ENCODE data around the gene SETD2. TPM values are rescaled to one million over a fixed set of nuclear protein-coding genes. Genes with fewer than 3 reads are reported as not detected.

SETD2 gene
- total and polyA plus RNA-seq, 2 experiments from 2014 or later = 14.2 to 36.0 TPM

- DNase-seq (ENCODE audit: low read depth in 1 of 2, low spot score in 1 of 2) = no peak
- H3K4me1 ChIP-seq (ENCODE audit: low read depth) = no peaks in the 10 kb centered on the region
- no peak overlapping the region for H3K4me3 ChIP-seq
- no peaks in the 10 kb centered on the region for H3K9me3 ChIP-seq (ENCODE audit: low read depth)
- H3K27me3 ChIP-seq = no peaks in the 10 kb centered on the region
- H3K27ac ChIP-seq = no peak overlapping the region
- no peak for TF ChIP-seq CTCF (IDR thresholded peaks at IDR 0.05; ENCODE audit: low read depth, low read length)
- no peaks in the 10 kb centered on the region for H3K36me3 ChIP-seq
Measured at GRCh38 chr3:47156396-47156795, 7.5 kb downstream of the SETD2 start.

GRCh38 chr3:47152578-47152977, 11.3 kb downstream of the SETD2 start:
- Histone ChIP-seq H3K27me3 (no peaks in the 10 kb centered on the region), H3K36me3 (no peaks in the 10 kb centered on the region), H3K27ac (no peak overlapping the region), H3K4me1 (ENCODE audit: low read depth) (no peaks in the 10 kb centered on the region), H3K4me3 (no peak overlapping the region), H3K9me3 (ENCODE audit: low read depth) (no peaks in the 10 kb centered on the region)
- DNase-seq (ENCODE audit: low read depth in 1 of 2, low spot score in 1 of 2) = peak in 1 of 2 donors; percentile 30
- no peak for TF ChIP-seq CTCF (IDR thresholded peaks at IDR 0.05; ENCODE audit: low read depth, low read length)

- Histone ChIP-seq H3K4me1 (ENCODE audit: low read depth) (no peaks in the 10 kb centered on the region), H3K4me3 (no peak overlapping the region), H3K9me3 (ENCODE audit: low read depth) (no peaks in the 10 kb centered on the region), H3K27ac (no peak overlapping the region), H3K27me3 (no peaks in the 10 kb centered on the region), H3K36me3 (no peaks in the 10 kb centered on the region)
- no peak for TF ChIP-seq CTCF (IDR thresholded peaks at IDR 0.05; ENCODE audit: low read depth, low read length)
- no peak for DNase-seq (ENCODE audit: low read depth in 1 of 2, low spot score in 1 of 2)
Measured at GRCh38 chr3:47151836-47152235, 12.1 kb downstream of the SETD2 start.

GRCh38 chr3:47149339-47149933, 14.5 kb downstream of the SETD2 start:
- no peaks in the 10 kb centered on the region for H3K36me3 ChIP-seq
- no peaks in the 10 kb centered on the region for H3K27me3 ChIP-seq
- TF ChIP-seq CTCF (IDR thresholded peaks at IDR 0.05; ENCODE audit: low read depth, low read length) = no peak
- DNase-seq (ENCODE audit: low read depth in 1 of 2, low spot score in 1 of 2) = no peak
- H3K27ac ChIP-seq = no peak overlapping the region
- no peaks in the 10 kb centered on the region for H3K4me1 ChIP-seq (ENCODE audit: low read depth)
- H3K9me3 ChIP-seq (ENCODE audit: low read depth) = no peaks in the 10 kb centered on the region
- H3K4me3 ChIP-seq = no peak overlapping the region

- Histone ChIP-seq H3K4me1 (ENCODE audit: low read depth) (peaks cover 15% of the 10 kb centered on the region), H3K9me3 (ENCODE audit: low read depth) (no peaks in the 10 kb centered on the region), H3K4me3 (no peak overlapping the region), H3K27me3 (no peaks in the 10 kb centered on the region), H3K27ac (no peak overlapping the region), H3K36me3 (no peaks in the 10 kb centered on the region)
- DNase-seq (ENCODE audit: low read depth in 1 of 2, low spot score in 1 of 2) = no peak
- no peak for TF ChIP-seq CTCF (IDR thresholded peaks at IDR 0.05; ENCODE audit: low read depth, low read length)
Measured at GRCh38 chr3:47145272-47145671, 18.6 kb downstream of the SETD2 start.
